Astrocyte (in vitro differentiated cells and primary cell): ENCODE measurements around the gene HLX. TPM values are rescaled to one million over a fixed set of nuclear protein-coding genes. Genes with fewer than 3 reads are reported as not detected.

ENCODE experiments used
- DNase-seq: peaks from one replicate; pipeline ENCODE4 v3.0.0-alpha.2; 2010; ENCODE audit warnings: low read depth
- FAIRE-seq: peaks from 2 replicates; lab custom pipeline; 2011; peaks lifted over from hg19 to GRCh38; lab: Jason Lieb, UNC
- H2AFZ ChIP-seq: 2 replicates; pipeline ENCODE4 v1.6.0; 2012; ENCODE audit warnings: low read depth, low read length, inconsistent platforms
- H3K27ac ChIP-seq: 2 replicates; pipeline ENCODE4 v1.5.1; 2011; ENCODE audit warnings: low read depth, low read length, inconsistent platforms
- H3K27me3 ChIP-seq: 2 replicates; pipeline ENCODE4 v1.6.0; 2011; ENCODE audit warnings: low read length, inconsistent platforms; ENCODE audit not compliant: insufficient read depth
- H3K36me3 ChIP-seq: 2 replicates; pipeline ENCODE4 v1.5.1; 2011; ENCODE audit warnings: low read length, inconsistent platforms; ENCODE audit not compliant: insufficient read depth
- H3K4me1 ChIP-seq: 2 replicates; pipeline ENCODE4 v1.5.1; 2011; ENCODE audit warnings: low read length, inconsistent platforms; ENCODE audit not compliant: insufficient read depth
- H3K4me2 ChIP-seq: 2 replicates; pipeline ENCODE4 v1.6.0; 2012; ENCODE audit warnings: low read length, inconsistent platforms
- H3K4me3 ChIP-seq: 2 replicates; pipeline ENCODE4 v1.5.1; 2011; ENCODE audit warnings: low read depth, mild to moderate bottlenecking, low read length, inconsistent platforms; ENCODE audit not compliant: insufficient read depth
- H3K79me2 ChIP-seq: 2 replicates; pipeline ENCODE4 v1.6.0; 2012; ENCODE audit warnings: mild to moderate bottlenecking, low read length, inconsistent platforms; ENCODE audit not compliant: insufficient read depth
- H3K9ac ChIP-seq: 2 replicates; pipeline ENCODE4 v1.6.0; 2012; ENCODE audit warnings: mild to moderate bottlenecking, low read length, inconsistent platforms
- H3K9me3 ChIP-seq: 2 replicates; pipeline ENCODE4 v1.5.1; 2012; ENCODE audit warnings: low read depth, mild to moderate bottlenecking, low read length, inconsistent platforms; ENCODE audit not compliant: insufficient read depth
- H4K20me1 ChIP-seq: 2 replicates; pipeline ENCODE4 v1.6.0; 2012; ENCODE audit warnings: low read length, inconsistent platforms; ENCODE audit not compliant: insufficient read depth
- H3K27ac Mint-ChIP-seq: one replicate; pipeline ENCODE4 v1.8.0; 2021; ENCODE audit warnings: mild to moderate bottlenecking, mixed read lengths; ENCODE audit not compliant: unreplicated experiment
- H3K27me3 Mint-ChIP-seq: one replicate; pipeline ENCODE4 v1.8.0; 2021; ENCODE audit warnings: low read depth, mixed read lengths; ENCODE audit not compliant: unreplicated experiment
- H3K36me3 Mint-ChIP-seq: one replicate; pipeline ENCODE4 v1.8.0; 2021; ENCODE audit warnings: low read depth, mixed read lengths; ENCODE audit not compliant: unreplicated experiment
- H3K4me1 Mint-ChIP-seq: one replicate; pipeline ENCODE4 v1.8.0; 2021; ENCODE audit warnings: low read depth, mixed read lengths; ENCODE audit not compliant: unreplicated experiment
- H3K4me3 Mint-ChIP-seq: one replicate; pipeline ENCODE4 v1.8.0; 2021; ENCODE audit warnings: mild to moderate bottlenecking, moderate library complexity, mixed read lengths; ENCODE audit not compliant: unreplicated experiment
- H3K9me3 Mint-ChIP-seq: one replicate; pipeline ENCODE4 v1.8.0; 2021; ENCODE audit warnings: mild to moderate bottlenecking, mixed read lengths; ENCODE audit not compliant: unreplicated experiment
- EZH2 ChIP-seq: IDR thresholded peaks from 2 replicates; pipeline ENCODE4 v1.6.1; 2012; ENCODE audit warnings: mild to moderate bottlenecking, low read length, inconsistent platforms; ENCODE audit not compliant: insufficient read depth
- total RNA-seq: library from RNA; stranded (reverse); gene quantifications from 2 replicates; pipeline ENCODE4 v1.2.1, GENCODE V29; 2021
- TF ChIP-seq, protein P1 (sequence below): IDR thresholded peaks from 2 replicates; pipeline ENCODE4 v1.5.1; 2011; ENCODE audit warnings: low read depth, mild to moderate bottlenecking, inconsistent platforms, low read length, moderate library complexity; ENCODE audit not compliant: insufficient read depth

HLX gene
- total RNA-seq, 1 donor from 2014 or later = 1.4 TPM

DNA sequence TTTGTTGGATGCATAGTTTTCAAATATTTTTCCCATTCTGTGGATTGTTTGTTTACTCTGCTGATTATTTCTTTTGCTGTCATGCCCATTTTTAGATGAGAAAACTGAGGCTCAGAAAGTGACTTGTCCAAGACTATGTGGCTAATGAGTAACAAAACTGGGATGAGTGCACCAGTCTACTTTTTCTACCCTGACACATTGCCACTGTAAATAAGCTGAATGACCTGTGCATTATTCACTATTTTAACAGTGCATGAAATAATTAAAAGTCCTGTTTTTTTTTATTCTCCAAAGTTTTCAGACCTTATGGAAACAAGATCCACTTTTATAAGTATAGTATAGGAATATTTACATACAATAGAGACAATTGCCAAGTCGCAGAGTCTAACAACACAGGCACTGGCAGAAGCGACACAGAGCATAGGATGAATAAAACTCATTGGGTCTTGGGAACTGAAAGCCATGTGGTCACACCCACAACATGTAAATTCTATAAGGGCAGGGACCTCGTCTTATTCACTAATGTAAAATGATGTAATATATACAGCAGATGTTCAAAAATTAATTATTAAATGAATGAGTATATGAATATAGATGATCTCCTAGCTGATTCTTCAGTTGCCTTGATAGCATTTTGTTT lies 45.2 kb downstream of the HLX start:
- Mint-ChIP-seq H3K36me3 (no peaks in the 10 kb centered on the region), H3K27me3 (peaks cover 17% of the 10 kb centered on the region), H3K9me3 (peaks cover 2% of the 10 kb centered on the region), H3K4me1 (no peaks in the 10 kb centered on the region), H3K27ac (no peak overlapping the region), H3K4me3 (no peak overlapping the region)
- no peak for FAIRE-seq
- H4K20me1 ChIP-seq = no peaks in the 10 kb centered on the region
- H2AFZ ChIP-seq = no peak overlapping the region
- TF ChIP-seq, protein P1, sequence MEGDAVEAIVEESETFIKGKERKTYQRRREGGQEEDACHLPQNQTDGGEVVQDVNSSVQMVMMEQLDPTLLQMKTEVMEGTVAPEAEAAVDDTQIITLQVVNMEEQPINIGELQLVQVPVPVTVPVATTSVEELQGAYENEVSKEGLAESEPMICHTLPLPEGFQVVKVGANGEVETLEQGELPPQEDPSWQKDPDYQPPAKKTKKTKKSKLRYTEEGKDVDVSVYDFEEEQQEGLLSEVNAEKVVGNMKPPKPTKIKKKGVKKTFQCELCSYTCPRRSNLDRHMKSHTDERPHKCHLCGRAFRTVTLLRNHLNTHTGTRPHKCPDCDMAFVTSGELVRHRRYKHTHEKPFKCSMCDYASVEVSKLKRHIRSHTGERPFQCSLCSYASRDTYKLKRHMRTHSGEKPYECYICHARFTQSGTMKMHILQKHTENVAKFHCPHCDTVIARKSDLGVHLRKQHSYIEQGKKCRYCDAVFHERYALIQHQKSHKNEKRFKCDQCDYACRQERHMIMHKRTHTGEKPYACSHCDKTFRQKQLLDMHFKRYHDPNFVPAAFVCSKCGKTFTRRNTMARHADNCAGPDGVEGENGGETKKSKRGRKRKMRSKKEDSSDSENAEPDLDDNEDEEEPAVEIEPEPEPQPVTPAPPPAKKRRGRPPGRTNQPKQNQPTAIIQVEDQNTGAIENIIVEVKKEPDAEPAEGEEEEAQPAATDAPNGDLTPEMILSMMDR = no peak
- TF ChIP-seq EZH2 = no peak
- no peak overlapping the region for H3K27ac ChIP-seq
- H3K79me2 ChIP-seq = no peaks in the 10 kb centered on the region
- H3K27me3 ChIP-seq = no peaks in the 10 kb centered on the region
- no peaks in the 10 kb centered on the region for H3K36me3 ChIP-seq
- H3K4me3 ChIP-seq = no peak overlapping the region
- no peak for DNase-seq
- no peak overlapping the region for H3K9ac ChIP-seq
- no peaks in the 10 kb centered on the region for H3K9me3 ChIP-seq
- no peaks in the 10 kb centered on the region for H3K4me1 ChIP-seq
- H3K4me2 ChIP-seq = no peak overlapping the region

DNA sequence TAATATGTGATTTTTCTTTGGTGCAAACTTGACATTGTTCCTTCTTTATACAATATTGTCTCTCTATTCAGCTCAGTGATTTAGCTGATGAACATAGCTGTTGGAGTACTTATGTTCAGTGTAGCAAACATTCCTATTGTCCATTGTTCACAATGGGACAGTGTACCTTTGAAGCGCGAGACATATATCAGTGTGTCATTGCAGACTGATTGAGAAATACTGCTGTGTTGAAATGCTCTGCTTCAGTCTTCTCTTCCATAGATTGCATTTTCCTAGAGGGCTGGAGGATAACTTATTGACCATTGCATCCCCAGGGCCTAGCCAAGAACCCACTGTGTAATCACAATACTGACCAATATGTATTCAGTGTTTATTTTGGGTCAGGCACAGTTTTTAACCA lies 46.5 kb downstream of the HLX start:
- Mint-ChIP-seq H3K27me3 (peaks cover 12% of the 10 kb centered on the region), H3K36me3 (no peaks in the 10 kb centered on the region), H3K4me3 (no peak overlapping the region), H3K27ac (no peak overlapping the region), H3K9me3 (peaks cover 2% of the 10 kb centered on the region), H3K4me1 (no peaks in the 10 kb centered on the region)
- Histone ChIP-seq H3K4me1 (no peaks in the 10 kb centered on the region), H2AFZ (no peak overlapping the region), H3K9ac (no peak overlapping the region), H3K27me3 (no peaks in the 10 kb centered on the region), H3K36me3 (no peaks in the 10 kb centered on the region), H3K27ac (no peak overlapping the region), H3K9me3 (no peaks in the 10 kb centered on the region), H3K79me2 (no peaks in the 10 kb centered on the region), H3K4me3 (no peak overlapping the region), H4K20me1 (no peaks in the 10 kb centered on the region), H3K4me2 (no peak overlapping the region)
- TF ChIP-seq EZH2 = no peak
- TF ChIP-seq, protein P1 = no peak
- FAIRE-seq (no peak), DNase-seq (no peak)

DNA sequence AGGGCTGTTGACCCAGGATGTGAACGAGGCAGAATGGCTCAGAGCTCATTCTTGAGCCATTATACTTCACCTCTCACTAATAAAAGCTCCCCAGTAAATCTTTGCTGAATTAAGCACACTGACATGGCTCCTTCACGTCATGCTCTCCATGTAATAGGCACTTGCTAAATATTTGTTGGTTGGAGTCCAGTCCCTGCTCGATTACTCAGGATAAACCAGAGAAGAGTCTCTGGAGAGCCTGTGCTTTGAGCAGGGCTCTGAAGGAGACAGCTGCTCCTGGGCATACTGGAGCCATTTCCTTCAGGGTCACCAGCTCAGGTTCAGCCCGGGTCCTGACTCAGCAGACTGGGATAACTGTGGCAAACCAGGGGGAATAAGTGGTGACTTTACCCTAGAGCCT lies 46.9 kb downstream of the HLX start:
- H3K9me3 Mint-ChIP-seq = peaks cover 2% of the 10 kb centered on the region
- no peak overlapping the region for H3K27ac Mint-ChIP-seq
- Histone ChIP-seq H3K36me3 (no peaks in the 10 kb centered on the region), H3K79me2 (no peaks in the 10 kb centered on the region), H3K9me3 (no peaks in the 10 kb centered on the region), H3K27me3 (no peaks in the 10 kb centered on the region), H2AFZ (no peak overlapping the region), H3K4me3 (no peak overlapping the region), H3K4me2 (no peak overlapping the region), H3K4me1 (no peaks in the 10 kb centered on the region), H3K9ac (no peak overlapping the region), H3K27ac (no peak overlapping the region), H4K20me1 (no peaks in the 10 kb centered on the region)
- no peaks in the 10 kb centered on the region for H3K36me3 Mint-ChIP-seq
- FAIRE-seq (no peak), DNase-seq (peak; percentile 2)
- H3K4me3 Mint-ChIP-seq = no peak overlapping the region
- no peak for TF ChIP-seq EZH2
- TF ChIP-seq, protein P1 = no peak
- H3K4me1 Mint-ChIP-seq = no peaks in the 10 kb centered on the region
- H3K27me3 Mint-ChIP-seq = peaks cover 11% of the 10 kb centered on the region
